GM18861 (cell line): ENCODE measurements around the gene MAGI1.

ENCODE experiments used
- ATAC-seq: cut with Tn5 transposase; IDR thresholded peaks from one replicate; pipeline ENCODE4 v1.9.1; 2021; ENCODE audit not compliant: unreplicated experiment

The MAGI1 gene

DNA sequence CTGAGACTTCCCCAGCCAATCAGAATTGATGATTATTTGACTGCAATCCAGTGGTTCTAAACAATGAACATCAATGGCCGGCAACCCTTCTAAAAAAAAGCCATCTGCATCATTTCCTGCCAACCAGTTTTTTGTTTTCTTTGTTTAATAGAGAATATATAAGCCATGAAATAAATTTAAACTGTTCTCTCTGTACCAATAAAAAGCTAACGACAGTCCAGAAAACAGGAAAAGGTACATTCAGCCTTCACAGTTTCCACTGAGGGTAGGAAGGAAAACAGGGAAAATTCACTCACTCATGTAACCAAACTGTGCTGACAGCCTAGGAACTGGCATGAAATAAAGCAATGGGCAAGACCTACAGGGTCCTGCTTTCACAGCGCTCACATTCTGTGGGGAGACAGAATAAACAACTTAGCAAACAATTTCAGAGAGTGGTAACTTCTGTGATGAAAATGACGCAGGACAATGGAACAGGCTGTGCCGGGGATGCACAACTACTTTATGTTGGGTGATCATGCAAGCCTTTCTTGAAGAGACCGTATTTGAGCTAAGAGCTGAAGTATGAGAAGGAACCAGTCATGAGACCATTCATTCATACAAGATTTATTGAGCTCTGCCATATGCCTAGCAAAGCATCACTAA, 630.1 kb downstream of the MAGI1 start:
- ATAC-seq = no peak

DNA sequence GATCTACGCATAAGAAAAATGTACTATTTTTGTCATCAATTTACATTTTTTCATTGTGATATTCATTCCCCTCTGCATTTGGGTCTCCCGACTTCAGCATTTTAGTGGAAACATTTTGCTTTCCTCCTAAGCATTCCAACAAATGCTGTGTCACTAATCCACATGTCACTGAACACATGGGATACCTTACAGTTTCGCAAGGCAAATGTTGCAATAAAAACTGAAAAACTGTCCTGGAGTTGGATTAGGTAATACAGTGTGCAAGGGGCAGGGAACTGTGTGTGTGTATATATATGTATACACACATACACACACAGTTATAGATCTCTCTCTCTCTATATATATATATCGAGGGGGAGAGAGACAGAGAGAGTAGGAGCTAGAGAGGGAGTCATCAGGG, 632.2 kb downstream of the MAGI1 start:
- no peak for ATAC-seq

DNA sequence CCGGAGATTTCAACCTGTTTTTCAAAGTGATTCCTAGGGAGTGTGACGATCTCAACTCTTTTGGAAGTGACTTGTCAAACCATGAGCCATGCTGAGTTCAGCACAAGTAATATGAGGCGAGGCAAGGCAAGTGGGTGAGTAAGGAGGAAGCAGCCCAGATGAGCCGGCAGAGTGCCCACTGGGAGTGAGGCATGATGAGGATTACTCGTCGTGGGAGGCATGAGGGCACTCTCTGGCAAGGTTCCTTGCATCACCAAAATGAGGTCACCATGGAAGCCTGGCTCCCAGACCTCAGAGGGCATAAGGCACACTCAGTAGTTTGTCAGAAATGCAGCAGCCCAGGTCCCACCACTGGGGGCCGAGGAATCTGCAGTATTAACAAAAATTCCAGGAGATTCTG, 636.1 kb downstream of the MAGI1 start:
- no peak for ATAC-seq

- no peak for ATAC-seq
Measured at GRCh38 chr3:65401359-65402305, 637.1 kb downstream of the MAGI1 start.

DNA sequence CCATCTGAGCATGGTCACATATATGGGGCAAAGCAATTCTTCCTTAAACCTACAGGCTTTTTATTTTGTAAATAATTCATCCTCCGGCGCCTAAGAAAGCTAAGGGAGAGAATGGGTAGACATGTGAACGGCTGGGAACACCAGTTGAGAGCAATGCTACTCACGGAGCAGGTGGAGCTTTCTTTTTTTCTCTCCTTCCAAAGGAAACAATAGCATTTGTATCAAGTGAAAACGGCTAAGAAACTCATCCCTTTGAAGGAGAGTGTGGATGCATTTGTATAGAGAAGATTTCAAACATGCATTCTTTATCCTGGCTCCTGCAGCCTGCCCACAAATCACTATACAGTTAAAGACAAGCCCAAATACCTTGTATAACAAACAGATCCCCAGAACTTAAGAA, 637.8 kb downstream of the MAGI1 start:
- no peak for ATAC-seq

GRCh38 chr3:65398953-65399352, 639.8 kb downstream of the MAGI1 start:
- ATAC-seq = no peak

DNA sequence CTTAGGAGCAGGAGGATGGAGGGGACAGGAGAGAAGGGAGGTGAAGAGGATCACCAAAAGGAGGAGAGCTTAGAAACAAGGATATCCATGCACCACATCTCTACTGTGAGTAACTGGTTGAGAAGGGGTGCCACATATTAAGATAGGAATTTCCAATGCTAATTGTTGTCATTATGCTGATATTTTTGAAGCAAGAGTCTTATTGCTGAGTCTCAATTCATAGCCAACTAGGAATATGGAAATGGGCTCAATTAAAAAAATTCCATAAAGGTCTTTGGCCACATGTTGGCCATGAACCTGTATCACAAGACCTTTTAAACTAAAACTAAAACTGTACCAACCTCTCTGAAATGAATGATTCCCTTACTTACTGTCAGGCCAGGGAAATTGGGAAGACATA, 642.6 kb downstream of the MAGI1 start:
- ATAC-seq = no peak

- ATAC-seq = no peak
Measured at GRCh38 chr3:65391068-65391467, 647.6 kb downstream of the MAGI1 start.

- ATAC-seq = no peak
Measured at GRCh38 chr3:65385805-65386204, 652.9 kb downstream of the MAGI1 start.

DNA sequence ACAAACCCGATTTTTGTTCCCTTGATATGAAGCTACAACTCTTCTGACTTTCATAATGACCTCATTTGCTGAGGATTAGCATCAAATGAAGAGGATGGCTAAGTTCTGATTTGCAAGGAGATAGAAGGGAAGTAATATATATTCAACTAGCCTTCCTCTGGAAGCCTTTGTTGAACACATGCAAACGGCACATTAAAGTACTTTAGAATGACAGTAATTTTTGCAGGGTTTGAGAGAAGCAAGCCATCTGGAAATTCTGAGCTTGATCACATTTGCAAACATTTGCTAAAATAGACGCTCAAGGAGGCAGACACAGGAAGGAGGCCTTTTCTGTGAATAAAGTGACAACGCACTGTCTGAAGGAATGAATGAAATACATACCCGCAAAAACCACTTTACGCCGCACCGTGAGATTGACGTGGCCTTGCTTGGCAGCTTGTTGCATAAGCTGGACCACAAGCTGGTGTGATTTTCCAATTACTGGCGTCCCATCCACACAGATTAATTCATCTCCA, 657.2 kb downstream of the MAGI1 start:
- ATAC-seq = no peak

DNA sequence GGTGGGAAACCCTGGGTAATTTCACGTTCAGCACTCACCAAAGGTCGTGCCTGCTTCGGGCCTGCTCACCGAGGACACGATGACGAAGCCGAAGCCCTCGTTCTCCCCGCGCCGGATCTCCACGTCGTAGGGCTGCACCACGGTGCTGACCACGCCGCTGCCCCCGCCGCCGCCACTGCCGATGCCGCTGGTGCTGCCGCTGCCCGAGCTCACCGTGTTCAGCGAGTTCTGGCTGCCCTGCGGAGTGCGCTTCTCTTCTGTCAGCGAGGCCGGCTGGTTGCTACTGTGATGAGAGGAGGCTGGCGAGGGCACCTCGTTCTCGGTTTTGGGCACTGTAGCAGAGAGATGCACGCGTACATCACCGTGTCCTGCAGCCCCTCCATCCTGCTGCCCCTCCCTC, 659.5 kb downstream of the MAGI1 start:
- no peak for ATAC-seq

DNA sequence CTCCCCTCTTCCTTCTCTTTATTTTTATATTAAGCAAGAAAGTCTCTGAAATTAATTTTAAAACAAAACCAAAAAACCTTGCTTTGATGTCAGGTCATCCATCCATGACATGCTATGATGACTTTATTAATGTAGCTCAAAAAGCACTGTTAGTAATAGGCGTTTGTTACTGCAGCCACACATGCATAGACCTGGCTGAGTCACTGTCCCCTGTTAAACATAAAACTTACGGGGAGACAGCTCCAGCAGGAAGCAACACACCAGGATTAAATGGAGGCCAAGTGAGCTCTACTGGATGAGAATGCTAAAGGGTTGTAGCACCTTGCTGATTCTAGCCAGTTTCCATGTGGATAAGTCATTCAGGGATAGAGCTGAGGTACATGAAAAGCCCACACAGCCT, 661.1 kb downstream of the MAGI1 start:
- no peak for ATAC-seq

GRCh38 chr3:65376426-65376825, 662.3 kb downstream of the MAGI1 start:
- ATAC-seq = no peak

GRCh38 chr3:65371053-65371452, 667.7 kb downstream of the MAGI1 start:
- no peak for ATAC-seq

GRCh38 chr3:65368866-65369265, 669.9 kb downstream of the MAGI1 start:
- ATAC-seq = no peak

- ATAC-seq = no peak
Measured at GRCh38 chr3:65362688-65363087, 676.0 kb downstream of the MAGI1 start.

DNA sequence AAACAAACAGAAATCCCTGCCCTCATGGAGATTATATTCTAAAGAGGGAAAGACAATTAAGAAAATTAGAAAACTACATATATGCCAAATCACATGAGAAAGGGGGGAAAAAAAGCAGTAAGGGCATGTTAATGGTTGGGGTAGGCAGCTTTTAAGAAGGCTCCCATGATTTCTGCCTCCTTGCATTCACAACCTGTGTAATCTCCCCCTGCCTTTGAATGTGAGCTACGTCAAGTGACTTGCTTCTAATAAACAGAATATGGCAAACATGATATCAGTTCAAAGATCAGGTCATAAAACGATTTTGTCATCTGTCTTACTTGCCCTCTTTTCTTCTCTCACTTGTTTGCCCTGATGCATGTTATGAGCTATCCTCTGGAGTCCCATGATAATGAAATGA, 677.3 kb downstream of the MAGI1 start:
- ATAC-seq = no peak

GRCh38 chr3:65356331-65357248, 682.1 kb downstream of the MAGI1 start:
- no peak for ATAC-seq

DNA sequence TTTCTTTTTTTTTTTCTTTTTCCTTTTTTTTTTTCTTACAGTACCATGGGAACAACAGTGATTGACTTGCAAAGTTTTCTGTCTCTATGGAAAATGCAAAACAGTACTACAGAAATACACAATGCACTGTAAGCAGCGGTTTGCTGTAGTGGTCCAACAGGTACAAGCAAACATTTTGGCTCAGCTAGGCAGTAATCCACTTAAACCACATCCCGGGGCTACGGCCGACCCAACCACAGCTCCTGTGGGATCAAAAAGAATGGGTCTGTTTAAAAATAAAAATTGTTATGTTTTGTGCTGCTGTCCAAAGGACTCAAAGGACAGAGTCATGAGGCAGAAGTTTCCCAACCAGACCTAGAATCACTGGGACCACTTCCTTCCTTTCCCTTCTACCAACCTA, 683.8 kb downstream of the MAGI1 start:
- ATAC-seq = no peak

DNA sequence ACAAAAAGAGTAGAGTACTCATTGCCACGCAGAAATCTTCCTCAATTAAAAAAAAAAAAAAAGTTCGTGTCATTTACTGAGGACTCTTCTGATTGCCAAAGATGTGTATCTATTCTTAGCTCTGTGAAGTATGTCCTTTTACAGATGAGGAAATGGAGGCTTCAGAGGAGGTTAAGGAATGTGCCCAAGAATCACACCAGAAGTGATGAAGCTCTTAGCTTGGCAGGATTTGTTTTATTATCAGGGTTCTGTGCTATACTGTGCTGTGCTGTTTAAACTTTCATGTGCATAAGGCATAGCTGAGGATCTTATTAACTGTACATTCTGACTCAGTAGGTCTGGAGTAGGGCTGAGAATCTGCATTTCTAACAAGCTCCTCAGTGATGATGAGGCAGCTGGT, 685.8 kb downstream of the MAGI1 start:
- ATAC-seq = no peak

- ATAC-seq = no peak
Measured at GRCh38 chr3:65351753-65352152, 687.0 kb downstream of the MAGI1 start.
